NCI-H2227 (cell line): ENCODE data around the gene TBC1D8.

ENCODE experiments used
- DNase-seq: peaks from one replicate; lab custom pipeline; 2025; ENCODE audit not compliant: unreplicated experiment; lab: John Stamatoyannopoulos, UW

The TBC1D8 gene

DNA sequence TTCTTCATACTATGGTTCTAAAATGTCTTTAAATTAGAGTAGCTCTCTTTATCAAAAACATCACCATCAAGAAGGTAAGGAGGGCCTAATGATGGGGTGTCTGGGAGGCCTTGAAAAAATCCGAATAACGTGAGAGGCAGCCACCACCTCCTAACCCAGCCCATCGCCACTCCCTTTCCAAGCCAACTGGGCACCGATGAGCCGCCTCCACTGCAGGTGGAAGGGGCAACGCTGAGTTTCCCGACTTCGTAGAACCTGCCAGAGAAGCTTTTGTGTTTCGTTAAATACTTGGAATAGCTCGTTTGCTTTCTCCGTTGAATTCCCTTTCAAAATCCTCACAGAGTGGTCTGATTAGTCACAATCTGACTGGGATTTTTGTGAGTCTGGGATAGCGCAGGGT lies 171.1 kb downstream of the TBC1D8 start:
- DNase-seq, result no peak

DNA sequence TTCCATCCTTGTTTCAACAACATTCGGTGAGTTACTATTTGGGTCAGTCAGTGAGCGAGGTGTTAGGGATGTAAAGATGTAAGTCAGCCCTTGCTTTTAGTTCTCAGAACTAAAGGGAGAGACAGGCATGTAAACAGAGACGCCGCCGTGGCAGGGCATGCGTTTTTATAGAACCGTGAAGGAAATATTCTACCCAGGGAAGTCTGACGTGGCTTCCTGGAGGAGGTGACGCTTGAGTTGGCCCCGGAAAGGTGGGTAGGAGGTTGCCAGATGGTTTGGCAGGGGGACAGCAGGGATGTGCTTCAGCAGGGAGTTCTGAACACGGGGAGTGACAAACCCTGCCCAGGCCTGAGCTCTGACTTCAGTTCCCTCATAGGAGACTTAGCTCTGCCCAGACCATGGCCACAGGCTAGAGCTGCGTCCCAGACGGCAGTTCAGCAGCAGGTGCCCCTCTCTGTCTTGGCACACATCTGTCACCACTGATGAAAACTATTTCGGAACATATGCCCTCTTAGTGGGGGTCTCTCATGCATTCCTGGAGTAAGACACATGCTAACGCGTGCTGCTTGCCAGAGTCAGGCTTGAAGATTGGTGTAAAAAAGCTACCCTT lies 172.5 kb downstream of the TBC1D8 start:
- DNase-seq, result no peak

DNA sequence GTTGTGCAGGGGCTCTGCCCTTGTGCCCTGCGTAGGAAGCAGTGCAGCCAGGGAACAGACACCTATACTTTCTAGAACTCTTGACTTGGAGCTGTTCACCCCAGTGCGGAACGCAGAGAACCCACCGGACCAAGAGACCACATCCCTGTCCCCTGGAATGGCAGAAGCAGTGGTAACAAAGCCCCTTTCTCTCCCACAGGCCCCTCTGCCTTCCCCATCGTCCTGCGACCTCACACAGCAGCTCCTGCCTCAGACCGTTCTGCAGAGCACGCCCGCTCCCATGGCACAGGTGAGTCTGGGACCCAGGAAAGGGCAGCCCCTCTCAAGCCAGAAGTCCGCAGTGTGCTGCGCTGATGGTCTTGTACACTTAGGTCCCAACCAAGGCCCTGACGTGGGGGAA lies 173.7 kb downstream of the TBC1D8 start:
- no peak for DNase-seq

DNA sequence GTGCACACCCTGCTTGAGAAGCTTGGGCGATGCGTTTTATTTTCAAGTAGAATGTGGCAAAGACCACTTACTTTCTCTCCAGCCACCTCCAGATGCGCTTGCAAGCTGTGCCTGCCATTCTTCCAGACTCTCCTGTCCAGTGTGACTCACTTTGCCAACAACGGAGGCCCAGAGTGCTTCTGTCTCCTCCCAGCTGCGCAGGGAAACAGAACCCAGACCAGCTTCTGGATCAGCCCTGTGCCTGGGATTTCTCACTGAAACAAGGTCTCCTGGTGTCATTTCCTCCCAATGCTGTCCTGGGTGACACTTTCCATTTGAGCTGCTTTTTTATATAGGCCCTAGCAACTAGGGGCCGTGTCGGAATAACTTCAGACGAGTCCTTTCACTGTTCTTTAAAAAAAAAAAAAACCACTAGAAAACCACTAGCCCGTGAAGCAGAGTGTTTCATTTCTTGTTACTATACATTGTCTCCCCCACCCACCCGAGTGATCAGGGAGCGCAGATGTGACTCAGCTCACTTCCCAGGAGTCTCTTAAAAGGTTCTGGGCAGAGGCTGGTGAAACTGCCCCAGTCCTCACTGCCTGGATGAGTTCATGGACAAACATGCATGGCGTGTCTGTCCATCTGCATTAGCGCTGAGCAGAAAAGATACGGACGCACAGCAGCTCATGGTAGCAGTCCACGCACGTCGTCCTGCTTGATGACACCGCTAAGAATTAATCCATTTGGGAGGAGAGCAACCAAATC lies 174.4 kb downstream of the TBC1D8 start:
- no peak for DNase-seq

DNA sequence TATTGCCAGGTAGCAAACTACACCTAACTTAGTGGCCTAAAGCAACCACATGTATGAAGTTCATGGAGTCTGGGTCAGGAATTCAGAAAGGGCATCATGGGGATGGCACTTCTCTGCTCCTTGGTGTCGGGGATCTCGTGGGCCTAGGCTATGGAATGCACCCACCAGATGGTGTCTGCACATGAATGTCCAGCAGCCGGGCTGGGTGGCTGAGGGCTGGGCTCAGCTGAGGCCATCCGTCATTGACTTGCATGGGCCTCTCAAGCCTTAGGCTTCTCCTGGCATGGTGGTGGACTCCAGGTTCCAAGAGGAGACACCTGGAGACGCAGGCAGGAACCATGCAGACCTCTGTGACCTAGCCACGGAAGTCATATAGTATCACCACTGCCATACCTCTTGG lies 175.1 kb downstream of the TBC1D8 start:
- no peak for DNase-seq

DNA sequence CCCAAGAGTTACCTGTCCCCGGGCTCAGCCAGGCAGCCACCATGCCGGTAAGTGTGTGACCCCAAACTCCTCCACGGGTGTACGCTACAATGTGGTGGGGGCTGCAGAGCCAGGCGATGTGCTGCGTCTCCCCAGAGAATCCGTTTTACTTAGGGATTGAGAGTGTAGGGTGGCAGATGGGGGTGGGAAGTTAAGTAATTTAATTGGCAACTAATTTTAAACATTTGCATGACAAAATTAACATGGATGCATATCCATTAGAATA lies 175.7 kb downstream of the TBC1D8 start:
- no peak for DNase-seq

DNA sequence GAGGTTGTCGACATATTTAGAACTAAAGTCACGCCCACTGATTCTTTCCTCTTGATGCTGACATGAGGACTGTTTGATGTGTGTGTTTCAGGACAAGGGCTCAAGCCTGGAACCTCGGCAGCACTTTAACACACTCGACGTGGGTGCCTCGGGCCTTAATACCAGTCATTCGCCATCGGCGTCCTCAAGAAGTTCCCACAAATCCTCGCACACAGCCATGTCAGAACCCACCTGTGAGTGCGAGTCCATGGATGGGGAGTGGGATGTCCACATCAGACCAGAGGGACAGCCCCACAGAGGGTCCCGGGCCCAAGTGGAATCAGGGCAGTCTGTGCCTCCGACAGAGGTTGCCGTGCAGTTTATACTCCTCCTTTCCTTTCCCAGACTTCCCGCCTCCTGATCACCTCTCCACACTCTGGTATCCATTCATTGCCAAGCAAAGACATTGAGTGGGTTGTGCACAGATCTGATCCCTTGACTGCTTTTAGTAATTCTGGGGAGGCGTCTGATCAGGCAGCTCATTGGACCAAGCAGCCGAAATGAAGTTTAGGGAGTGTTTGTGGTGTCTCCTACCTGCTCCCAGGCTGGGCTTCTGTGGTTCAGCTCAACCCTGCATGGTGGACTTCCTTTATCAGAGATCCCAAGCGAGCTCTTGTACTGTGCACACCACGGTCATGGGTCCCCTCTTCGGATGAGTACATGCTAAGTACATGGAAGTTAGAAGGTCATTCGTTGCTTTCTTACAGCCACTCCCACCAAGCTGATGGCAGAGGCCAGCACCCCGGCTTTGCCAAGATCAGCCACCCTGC lies 176.3 kb downstream of the TBC1D8 start:
- DNase-seq, result no peak

DNA sequence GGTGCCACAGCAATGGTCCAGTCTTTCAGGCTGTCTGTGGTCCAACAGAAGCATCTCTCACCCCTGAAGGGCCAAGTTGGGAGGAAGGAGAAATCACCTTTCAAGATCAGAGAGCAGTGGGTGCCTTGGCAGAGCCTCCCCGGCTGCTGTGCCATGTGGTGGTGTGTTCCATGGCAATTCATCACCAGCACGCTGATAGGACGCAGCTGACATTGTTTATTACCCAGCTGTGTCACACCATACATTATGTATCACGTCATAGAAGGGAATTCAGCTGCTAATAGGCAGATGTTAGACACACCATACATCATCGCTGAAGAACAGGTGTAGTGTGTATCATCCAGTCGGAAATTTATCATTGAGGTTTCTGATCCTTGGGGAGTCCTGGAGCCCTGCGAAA lies 178.7 kb downstream of the TBC1D8 start:
- no peak for DNase-seq

DNA sequence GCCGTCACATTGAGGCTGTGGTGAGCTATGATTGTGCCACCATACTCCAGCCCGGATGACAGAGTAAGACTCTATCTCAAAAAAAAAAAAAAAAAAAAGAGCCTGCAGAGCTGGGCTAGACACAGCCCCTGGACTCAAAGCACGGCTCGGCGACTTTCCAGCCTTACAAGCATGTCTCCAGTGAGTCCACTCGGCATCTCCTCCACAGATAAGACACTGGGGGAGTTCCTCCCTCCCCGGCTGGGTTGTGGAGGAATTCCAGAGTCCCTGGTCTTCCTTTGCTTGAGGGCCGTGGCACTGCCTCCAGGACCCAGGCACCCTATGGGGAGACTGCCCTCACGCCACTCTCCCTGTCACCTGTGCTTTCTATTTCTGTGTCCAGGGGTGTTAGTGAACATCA lies 180.0 kb downstream of the TBC1D8 start:
- DNase-seq, result no peak

DNA sequence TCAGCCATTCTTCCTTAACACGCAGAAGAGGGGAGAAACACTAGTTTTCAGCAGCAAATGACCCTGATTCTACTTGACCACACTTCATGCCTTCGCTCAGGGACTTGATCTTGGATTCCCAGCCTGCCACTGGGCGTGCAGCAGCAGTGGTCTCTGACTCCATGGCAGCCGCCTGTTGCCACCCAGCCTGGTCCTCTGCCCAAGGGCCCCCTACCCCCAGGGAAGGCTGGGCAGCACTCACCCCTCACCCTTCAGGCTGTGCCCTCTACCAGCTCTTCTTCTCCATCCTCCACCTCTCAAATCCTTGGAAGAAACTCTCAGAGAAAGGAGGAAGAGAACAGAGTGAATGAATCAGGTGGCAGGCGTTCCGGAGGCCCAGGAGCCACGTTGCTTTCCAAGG lies 181.2 kb downstream of the TBC1D8 start:
- no peak for DNase-seq

- DNase-seq, result no peak
These were observed 182.7 kb downstream of the TBC1D8 start for GRCh38 chr2:100968146-100969145.

GRCh38 chr2:100967716-100968115 lies 183.5 kb downstream of the TBC1D8 start:
- no peak for DNase-seq

DNA sequence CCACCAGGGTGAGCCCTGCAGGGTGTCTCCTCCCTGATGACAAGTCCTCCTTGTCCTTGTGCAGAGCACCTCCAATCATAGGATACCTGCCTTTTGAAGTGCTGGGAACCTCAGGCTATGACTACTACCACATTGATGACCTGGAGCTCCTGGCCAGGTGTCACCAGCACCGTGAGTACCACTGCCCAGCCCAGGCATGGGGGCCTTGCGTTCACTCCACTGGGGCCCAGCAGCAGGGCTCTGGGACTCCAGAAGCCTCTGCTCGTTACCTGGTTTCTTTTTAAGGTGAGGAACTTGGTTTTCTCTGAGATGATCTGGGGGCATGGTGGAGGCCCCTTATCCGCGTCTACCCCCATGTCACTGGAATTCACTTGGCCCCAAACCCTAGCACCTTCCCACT lies 185.6 kb downstream of the TBC1D8 start:
- no peak for DNase-seq

GRCh38 chr2:100964681-100965169 lies 186.5 kb downstream of the TBC1D8 start:
- DNase-seq, result no peak

DNA sequence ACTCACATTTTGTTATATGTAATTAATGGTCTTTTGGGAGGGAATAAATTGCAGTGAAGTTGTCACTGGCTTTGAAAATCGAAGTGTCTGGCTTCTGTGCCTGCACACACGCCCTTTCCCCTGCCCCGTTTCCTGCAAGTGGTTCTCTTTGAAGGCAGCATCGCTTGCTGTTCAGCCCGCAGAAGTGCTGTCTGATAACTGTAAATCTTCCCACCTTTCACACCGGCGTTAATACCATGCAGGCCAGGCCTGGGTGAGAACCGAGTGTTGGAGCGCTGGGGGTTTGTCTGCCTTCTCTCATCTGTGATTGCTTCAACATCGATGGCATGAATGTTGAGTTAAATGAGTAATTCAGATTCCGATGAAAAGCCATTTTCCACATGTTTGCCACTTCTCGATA lies 187.0 kb downstream of the TBC1D8 start:
- DNase-seq, result no peak

- no peak for DNase-seq
These were observed 188.2 kb downstream of the TBC1D8 start for GRCh38 chr2:100963026-100963375.

DNA sequence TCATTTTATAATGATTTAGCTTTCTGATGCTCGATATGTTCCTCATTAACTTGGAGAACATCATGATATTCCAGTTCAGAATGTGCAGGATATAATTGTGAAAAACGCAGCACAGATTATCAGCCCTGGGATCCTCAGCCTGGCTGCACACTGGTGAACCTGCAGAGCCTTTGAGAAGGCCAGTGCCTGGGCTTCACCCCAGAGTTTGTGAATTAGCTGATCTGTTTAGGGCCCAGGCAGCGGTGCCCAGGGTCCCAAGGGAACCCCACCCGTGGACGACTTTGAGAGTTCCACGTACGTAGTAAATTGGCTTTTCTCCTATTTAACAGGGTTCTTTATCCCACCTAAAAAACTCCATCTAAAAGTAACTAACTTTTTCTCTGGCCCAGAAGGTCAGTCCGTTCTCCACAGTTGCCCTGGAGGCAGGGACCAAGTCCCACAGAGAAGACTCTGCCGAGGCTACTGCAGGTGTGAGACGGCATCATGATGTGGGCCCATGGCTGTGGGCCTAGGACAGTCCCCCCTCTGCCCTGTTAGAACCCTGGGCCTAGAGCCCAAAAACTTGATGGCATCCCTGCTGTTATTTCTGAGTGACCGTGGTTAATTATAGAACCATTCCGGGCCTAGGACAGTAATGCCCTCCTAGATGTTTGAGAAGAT lies 188.7 kb downstream of the TBC1D8 start:
- no peak for DNase-seq

DNA sequence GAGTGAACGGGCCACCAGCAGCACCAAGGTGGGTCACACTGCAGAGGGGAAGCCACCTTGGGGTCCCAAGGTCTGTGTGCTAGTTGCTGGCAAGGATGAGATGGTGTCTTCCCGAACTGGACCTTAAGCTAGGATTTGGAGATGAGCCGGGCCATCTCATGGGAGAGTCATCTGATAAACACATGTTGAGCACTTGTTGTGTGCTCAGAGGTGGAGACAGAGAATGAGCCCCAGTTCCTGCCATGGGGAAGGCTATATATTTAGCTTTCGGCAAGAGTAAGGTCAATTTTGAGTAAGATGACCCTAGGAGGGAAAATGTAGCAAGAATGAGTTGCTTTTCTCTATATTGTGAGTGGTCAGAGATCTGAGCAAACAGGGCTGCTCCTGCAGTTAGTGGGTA lies 190.5 kb downstream of the TBC1D8 start:
- no peak for DNase-seq

DNA sequence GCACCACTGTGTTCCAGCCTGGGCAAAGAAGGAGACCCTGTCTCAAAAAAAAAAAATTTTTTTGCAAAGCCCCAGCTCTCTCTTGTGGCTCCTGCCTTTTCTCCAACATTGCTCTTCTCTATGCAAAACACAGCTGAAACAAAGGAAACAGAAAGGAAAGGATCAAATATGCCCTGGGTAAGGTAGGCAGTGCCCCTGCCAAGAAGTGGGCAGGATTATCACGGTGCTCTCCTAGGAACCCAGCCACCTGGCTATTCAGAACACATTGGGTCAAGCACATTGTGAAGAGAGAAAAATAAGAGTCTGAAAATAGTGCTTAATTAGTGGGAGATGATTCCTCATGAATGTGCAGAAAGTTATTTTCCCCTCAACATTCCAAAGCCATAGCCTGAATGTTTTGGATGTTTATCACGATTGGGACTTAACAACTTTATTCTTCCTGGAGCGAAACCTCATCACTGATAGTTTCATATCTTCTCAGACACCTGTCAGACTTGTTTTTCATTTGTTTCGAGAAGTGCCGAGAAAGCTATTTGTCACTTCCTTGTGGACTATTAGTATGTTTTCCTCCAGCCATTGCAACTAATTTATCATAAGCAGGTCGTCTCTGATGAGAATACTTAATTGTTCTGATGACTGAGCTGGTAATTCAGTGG lies 191.8 kb downstream of the TBC1D8 start:
- no peak for DNase-seq

DNA sequence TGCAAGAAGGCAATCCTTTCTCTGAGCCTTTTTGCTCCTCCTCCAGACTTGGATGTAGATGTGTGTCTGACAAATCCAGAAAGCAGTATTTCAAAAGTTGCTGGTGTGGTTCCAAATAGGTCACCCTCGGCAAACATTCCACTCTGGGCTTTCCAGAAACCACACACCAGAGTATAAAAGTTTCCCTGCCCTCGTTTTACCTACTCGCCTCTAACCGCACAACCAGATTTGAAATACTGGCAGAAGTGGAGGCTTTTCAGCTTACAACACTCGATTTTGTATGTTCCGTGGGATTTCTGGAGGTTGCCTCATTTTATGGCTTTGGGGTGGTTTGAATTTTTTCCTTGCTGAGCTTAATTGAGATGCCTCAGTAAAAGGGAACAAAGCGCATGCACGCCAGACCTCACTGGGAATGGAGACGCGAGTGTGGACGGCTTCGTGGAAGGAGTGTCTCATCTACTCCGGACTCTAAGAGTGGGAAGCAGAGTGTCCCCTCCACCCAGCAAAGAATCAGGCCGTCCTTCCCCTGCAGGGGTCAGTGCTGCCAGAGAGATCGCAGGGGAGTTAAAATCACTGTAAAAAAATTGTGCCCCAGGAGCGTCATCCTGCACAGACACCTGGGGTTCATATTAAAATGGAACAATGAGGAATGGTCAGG lies 193.1 kb downstream of the TBC1D8 start:
- DNase-seq, result no peak
